CD1c-positive myeloid dendritic cell (primary cell): Measurements from ENCODE around the gene SPATS2.

ENCODE experiments used
- DNase-seq: peaks from one replicate; pipeline ENCODE4 v3.0.0-alpha.2; 2016; ENCODE audit errors: extremely low spot score

Gene SPATS2

DNA sequence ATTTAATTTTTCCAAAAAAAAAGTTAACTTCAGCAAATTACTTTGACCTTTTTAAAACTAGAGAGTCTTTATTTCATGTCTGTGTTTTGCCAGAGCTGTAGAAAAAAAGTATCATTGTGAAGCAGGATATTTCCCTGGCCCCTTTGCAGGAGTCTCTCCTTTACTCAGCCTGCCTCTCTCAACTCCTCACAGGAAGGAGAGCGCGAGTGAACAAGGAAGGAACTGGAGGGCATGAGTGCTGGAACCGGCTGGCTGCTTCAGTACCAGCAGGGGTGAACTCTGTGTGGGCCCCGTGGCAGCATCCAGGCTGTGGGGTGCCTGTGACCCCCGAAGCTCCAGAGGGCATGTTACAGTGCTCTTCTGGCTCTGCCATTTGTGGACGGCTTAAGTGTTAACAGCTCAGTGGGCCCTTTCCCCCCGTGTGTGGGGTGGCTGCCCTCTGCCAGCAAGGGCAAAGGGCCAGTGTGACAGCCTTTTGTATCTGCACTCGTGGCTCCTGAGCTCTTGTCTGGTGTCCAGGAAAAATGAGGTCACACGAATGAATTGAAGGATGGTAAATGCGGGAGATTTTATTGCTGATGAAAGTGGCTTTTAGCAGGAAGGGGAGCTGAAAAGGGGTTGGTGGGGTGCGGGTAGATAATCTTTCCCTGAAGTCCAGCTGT, 95.0 kb downstream of the SPATS2 start:
- DNase-seq = no peak

DNA sequence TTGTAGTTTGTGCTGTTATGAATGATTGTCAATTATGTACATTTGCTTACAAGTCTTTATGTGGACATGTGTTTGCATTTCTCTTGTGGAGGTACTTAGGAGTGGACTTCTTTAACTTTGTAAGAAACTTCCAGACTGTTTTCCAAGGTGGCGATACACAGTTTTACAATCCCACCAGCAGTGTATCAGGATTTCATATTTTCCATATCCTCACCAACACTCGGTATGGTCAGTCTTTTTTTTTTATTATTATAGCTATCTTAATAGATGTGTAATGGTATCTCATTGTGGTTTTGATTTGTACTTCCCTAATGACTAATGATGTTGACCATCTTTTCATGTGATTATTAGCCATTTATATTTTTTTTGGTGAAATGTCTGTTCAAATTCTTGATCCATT, 97.9 kb downstream of the SPATS2 start:
- DNase-seq = no peak

- DNase-seq = no peak
These were observed 103.7 kb downstream of the SPATS2 start for GRCh38 chr12:49470986-49471385.

- DNase-seq = no peak
These were observed 104.3 kb downstream of the SPATS2 start for GRCh38 chr12:49471557-49471956.

- no peak for DNase-seq
These were observed 108.8 kb downstream of the SPATS2 start for GRCh38 chr12:49476091-49476490.

GRCh38 chr12:49478949-49479664, 111.8 kb downstream of the SPATS2 start:
- no peak for DNase-seq

- no peak for DNase-seq
These were observed 115.1 kb downstream of the SPATS2 start for GRCh38 chr12:49482095-49483051.

DNA sequence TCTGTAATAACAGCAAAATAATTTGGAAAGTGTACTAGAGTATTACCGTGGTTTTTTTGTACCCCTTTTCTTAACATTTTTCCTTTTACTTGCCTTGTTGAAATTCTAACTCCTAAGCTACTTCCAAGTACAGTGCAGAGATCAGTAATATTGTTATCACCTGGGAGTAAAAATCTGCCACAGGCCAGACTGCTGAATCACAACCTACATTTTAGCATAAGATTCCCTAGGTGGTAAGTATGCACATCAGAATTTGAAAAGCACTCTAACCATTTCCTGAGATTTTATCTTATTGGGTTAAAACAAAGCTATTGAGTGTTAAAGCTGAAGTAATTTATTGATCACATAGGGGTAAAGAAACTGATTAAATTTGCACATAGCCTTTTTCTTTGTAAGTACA, 116.4 kb downstream of the SPATS2 start:
- DNase-seq = no peak

- DNase-seq = no peak
These were observed 120.3 kb downstream of the SPATS2 start for GRCh38 chr12:49487605-49488004.

- DNase-seq = no peak
These were observed 121.9 kb downstream of the SPATS2 start for GRCh38 chr12:49489154-49489553.

- no peak for DNase-seq
These were observed 122.5 kb downstream of the SPATS2 start for GRCh38 chr12:49489720-49490119.

DNA sequence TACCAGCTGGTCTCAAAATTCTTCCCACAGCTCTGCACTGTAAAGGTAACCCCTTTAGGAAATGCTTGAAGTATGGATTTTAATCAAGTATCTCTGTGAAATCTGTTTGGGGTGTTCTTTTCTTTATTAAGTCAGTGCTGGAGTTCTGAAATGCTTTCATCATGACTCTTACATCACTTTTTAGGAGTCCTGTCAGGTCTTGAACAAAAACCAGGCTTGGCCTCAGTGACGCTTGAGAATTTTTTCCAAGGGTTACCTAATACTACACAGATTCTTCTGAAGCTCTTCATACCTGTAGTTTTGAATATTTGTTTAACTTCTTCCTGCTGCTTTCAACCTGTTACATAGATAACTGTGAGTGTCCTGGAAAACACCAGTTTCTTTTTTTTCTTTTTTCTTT, 124.6 kb downstream of the SPATS2 start:
- no peak for DNase-seq

DNA sequence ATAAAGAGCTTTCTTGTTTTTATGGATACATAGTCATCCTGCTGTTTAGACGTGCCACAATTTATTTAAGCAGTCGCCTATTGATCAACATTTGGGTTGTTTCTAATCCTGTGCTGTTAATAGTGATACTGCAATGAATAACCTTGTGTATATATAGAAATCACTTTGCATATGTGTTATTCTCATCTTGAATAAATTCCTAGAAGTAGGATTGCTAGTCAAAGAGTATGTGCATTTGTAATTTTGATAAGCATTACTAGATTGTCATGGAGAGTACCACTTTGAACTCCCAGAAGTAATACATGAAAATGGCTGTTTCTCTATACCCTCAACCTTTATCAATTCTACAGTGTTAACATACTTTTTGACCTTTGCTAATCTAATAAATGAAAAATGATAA, 126.6 kb downstream of the SPATS2 start:
- no peak for DNase-seq

- DNase-seq = no peak
These were observed 129.4 kb downstream of the SPATS2 start for GRCh38 chr12:49496417-49497360.

DNA sequence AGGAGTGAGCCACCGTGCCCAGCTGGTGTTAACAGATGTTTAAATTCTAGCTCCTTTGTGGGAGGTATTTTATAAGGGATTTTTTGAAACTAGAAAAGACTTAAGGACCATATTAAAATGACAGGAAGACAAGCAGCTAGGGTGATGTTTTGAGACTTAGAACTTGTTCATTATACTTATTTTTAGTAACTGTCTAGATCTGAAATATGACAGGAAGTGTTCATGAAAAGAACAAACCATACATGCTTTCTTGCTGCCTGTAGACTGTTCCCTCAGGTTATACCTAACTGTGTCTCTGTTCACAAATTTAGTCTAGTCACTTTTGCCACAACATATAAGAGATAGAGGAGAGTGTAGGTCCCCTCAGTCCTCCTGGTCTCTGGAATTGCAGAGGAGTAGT, 134.6 kb downstream of the SPATS2 start:
- DNase-seq = no peak

DNA sequence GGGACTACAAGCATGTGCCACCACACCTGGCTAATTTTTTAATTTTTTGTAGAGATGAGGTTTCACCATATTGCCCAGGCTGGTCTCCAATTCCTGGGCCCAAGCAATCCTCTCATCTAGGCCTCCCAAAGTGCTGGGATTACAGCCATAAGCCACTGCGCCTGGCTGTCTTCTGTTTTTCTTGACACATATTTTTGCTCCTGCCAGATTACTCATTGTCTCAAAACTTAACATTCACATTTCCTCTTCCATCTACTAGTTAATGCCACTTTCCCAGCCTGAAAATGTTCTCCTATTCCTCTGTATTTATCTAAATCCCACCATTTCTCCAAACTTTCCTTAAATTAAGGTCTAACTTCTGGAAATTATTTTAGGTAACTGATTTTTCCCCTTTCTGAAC, 135.3 kb downstream of the SPATS2 start:
- no peak for DNase-seq

- DNase-seq = no peak
These were observed 136.5 kb downstream of the SPATS2 start for GRCh38 chr12:49503674-49504180.

- no peak for DNase-seq
These were observed 138.4 kb downstream of the SPATS2 start for GRCh38 chr12:49505672-49506071.

- no peak for DNase-seq
These were observed 139.9 kb downstream of the SPATS2 start for GRCh38 chr12:49507139-49507538.

GRCh38 chr12:49509681-49510080, 142.4 kb downstream of the SPATS2 start:
- DNase-seq = peak; percentile 33

DNA sequence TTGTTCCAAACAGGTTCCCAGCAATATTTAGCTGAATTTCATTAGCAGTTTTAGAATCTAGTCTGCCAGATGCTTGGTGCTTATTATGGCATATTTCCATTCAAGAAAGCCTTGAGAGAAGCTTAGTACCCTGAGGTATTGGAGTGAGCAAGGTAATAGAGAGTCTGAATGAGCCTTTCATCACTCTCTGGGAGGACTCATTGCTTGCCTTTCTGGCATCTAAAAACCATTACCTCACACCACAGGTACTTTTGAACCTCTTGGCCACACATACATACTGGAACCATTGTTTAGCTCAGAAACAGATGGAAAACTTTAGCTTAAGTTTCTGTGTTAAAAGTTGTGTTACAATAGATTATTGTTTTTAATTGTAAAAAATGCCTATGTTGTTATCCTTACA, 144.1 kb downstream of the SPATS2 start:
- no peak for DNase-seq
